Activated CD4-positive, alpha-beta T cell treated with anti-CD3 and anti-CD28 coated beads, Interleukin-2, amount 50 U/mL, for 48 hours (primary cell): ENCODE measurements around the gene PHRF1.

ENCODE experiments used
- DNase-seq, 2 experiments: peaks; one replicate each; pipeline ENCODE4 v3.0.0-alpha.2; 2020

Gene PHRF1

DNA sequence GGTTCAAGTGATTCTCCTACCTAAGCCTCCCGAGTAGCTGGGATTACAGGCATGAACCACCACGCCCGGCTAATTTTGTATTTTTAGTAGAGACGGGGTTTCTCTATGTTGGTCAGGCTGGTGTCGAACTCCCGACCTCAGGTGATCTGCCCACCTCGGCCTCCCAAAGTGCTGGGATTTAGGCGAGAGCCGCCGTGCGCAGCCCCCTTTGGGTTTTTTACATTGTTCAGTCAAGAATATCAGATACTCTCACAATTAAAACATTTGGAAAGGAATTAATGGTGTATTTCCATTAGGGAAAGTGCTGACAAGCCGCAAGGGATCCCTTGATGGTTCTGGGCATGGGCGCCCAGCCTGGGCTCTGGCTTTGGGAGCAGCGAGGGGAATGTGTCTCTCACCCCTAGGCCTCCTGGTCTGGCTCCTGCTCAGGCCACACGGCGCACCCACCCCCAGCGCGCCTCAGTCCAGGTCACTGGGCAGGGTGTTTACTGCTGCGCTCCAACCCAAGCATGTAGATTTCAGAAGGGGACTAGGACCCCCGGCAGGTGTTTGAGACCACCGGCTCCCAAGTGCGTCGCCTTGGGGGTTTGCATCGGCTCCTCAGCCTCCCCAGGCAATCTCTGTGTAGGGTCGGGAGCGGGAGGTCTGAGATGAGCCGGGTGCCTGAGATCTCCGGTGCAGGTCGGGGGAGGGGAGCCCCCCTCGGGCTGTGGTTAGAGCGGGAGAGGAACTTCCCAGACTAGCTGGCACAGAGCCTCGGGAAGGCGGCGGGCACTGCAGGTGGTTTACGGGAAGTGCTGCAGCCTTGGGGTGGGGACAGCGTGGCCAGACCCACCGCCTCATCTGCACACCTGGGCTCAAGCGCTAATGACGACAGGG, 40.3 kb downstream of the PHRF1 start:
- DNase-seq, result no peak

DNA sequence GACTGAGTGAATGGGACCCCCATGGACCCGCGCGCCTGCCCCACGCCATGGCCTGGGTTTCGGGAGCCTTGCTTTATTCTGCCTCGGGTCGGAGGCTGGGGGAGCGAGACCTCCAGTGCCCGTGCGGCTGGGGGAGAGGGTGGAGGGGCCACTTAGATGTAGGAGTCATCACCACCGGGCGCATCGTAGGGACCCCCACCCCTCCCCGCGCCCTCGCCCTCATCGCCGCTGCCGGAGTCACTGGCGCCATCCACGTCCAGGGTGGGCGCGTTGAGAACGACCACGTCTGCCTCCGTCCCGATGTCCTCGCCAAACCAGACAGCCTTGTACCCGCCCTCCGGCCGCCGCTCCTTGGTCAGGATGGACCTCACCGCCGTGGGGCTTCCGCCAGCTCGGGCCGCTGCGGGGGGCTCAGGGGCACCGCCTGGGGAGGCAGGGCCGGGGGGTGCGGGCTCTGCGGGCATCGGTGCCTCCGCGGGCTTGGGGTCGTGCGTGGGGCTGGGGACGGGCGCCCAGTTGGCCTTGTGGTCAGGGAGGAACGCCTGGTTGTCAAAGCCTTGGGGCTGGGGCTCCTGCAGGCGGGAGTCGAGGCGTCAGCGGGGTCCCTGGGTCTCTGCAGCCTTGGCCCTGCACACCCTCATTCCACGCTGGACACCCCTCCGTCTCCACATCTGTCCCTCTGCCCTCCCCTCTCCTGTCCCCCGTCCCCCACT, 41.1 kb downstream of the PHRF1 start:
- DNase-seq, result no peak

DNA sequence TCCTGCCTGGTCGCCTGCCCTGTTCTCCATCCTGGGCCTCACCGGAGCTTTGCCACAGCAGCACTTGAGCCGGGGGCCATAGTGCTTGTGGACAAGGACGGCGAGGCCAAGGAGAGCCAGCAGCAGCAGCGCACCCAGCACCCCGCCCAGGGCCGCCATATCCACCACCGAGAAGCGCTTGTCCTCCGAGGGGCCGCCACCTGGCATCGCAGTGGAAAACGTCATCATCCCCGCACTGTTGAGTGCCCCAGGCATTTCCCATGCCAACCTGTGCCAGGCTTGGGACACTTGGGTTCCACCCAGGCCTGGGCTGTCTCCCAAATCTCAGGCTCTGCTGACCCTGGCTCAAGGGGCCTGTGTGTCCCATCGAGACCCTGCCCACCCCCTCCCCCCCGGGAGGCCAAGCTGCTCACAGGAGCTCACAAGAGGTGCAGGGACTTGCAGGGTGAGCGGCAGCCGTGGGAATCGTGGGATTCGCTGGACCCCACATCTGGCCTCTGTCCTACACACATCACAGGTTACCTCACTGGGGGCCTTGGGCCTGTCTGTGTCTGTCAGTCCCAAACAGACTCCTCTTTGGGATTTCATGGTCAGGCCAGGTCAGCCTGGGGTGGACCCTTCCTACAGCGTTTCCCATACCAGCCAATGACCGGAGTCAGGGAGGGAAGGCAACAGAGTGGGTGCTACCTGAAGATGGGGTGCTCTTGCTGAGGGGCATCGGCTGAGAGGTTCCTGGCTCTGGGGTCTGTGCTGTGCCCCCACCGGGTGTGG, 41.8 kb downstream of the PHRF1 start:
- no peak for DNase-seq

DNA sequence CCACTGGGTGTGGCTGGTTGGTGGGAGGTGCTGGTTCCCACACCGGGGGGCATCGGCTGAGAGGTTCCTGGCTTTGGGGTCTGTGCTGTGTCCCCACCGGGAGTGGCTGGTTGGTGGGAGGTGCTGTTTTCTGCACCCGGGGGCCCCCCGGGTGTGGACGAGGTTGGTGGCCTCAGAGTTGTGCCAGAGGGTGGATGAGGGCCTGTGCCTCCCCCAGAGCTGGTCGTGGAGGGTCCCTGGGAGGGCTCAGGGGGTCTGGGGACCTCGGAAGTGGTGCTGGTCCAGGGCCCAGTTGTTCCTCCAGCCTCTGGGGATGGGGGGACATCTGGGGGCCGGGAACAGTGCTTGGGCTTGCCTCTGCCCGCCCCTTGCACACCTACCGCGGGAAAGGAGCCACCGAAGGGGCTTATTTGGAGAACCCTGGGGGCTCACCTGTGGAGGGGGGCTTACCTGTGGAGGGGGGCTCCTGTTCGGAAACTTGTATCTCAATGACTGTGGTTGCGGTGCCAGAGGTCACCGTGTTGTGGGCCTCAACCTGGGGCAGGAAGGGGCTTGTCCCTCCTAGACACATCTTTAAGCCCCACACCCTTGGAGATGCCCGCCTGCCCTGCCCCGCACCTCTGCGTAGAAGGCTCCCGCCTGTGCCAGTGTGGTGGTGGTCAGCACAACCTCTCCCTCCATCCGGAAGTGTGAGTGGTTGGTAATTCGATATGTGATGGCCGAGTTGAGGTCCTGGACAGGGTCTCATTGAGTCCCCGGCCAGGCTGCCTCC, 42.8 kb downstream of the PHRF1 start:
- no peak for DNase-seq

DNA sequence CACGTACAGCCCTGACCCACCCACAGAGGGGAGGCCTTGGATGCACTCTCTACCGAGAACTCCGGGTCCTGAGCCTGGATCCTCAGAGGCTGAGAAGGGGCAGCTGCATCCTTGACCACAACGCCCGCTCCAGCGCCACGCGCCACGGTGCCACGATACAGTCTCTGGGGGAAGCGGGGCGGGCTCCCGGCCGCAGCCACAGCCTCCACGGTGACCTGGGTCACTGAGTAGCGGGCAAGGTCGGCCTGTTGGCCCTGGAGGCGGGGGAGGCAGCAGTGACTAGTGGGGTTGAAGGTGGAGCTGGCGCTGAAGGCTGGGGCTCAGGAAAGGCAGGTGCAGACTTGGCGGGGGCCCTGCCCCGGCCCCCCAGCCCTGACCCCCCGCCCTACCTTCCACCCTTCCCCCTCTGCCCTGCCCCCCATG, 43.4 kb downstream of the PHRF1 start:
- DNase-seq, result no peak

DNA sequence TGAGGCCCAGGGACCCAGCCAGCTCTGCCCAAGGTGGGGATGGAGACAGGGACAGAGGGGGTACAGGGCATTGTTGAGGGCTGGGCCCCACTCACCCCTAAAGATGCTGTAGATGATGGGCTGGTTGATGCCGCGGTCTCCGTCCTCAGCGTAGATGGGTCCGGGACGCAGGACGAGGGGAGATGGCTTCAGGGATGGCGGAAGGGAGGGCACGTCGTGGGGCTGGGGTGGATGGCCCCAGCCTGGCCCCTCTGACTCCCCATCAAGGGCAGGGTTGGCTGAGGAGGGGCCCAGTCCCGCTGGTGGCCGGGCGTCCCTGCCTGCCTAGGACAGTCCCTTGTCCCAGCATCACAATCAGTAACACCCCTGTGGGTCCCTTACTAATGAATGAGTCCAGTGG, 43.9 kb downstream of the PHRF1 start:
- DNase-seq, result no peak

DNA sequence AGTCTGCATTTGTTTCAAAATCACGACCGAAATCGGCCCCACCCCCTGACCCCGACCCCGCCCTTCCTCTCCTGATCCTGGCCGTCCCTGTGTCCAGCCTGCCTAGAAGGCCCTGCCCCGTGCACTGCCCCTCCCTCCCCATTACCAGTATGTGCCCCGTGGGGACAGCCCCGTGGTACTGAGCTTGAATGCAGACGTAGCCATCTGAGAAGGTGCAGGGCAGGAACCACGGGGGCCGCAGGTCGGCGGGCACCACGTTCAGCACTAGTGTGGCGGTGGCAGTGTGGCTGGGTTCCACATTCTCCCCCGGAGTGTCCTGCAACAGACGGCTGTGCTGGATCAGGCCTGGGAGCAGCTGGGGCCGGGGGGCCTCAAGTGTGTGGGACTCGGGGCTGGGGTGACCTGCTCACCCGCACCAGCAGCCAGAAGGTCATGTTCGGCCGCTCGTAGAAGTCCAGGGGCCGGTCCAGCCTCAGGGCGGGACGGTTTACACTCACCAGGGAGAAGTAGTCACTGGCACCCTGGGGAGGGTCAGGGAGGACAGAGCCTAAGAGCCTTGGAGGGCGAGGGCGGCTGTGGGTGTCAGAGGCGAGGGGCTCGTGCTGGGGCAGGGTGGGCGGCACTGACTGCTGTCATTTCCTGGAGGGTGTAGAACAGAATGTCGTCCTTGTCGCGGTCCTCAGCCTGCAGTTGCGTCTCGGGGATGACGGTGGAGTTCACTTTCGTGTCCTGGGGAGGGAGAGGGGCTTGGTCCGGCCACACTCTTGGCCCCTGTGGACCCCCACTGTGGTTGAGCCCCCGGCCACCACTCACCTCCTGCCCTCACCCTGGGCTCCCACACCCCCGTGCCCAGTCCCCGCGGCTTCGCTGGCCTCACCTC, 44.9 kb downstream of the PHRF1 start:
- no peak for DNase-seq

DNA sequence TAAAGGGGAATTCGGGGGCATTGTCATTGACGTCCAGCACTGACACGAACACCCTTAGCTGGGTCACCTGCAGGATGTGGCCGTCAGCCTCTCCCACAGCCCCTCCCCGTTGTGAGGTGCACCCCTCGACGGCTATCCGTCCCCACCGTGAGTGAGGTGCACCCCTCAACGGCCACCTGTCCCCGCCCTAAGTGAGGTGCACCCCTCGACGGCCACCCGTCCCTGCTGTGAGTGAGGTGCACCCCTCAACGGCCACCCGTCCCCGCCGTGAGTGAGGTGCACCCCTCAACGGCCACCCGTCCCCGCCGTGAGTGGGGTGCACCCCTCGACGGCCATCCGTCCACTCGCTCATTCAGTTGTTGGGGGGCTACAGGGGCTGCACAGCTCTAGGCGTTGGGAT, 45.6 kb downstream of the PHRF1 start:
- DNase-seq, result no peak

DNA sequence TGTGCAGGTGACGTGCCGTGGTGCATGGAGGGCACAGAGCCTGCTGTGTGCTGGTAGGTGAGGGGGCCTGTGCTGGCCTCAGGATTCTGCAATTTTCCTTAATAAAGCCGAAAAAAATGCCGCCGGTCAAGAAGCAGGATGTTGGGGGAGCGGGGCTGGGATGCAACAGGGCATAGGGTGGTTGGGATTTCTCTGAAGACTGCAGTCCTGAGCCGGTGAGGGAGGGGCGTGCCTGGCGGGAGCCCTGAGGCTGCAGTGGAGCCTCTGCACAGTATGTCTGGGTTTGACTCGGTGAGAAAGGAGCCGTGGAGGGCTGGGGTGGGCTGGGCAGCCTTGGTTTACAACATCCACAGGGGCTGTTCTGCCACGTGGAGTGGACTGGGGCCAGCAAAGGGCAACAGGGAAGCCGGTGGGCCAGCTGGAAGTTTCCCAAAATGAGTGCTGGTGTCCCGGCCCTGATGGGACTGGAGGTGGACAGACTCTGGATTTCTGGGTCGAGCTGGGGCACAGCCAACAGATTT, 47.1 kb downstream of the PHRF1 start:
- DNase-seq, result no peak

DNA sequence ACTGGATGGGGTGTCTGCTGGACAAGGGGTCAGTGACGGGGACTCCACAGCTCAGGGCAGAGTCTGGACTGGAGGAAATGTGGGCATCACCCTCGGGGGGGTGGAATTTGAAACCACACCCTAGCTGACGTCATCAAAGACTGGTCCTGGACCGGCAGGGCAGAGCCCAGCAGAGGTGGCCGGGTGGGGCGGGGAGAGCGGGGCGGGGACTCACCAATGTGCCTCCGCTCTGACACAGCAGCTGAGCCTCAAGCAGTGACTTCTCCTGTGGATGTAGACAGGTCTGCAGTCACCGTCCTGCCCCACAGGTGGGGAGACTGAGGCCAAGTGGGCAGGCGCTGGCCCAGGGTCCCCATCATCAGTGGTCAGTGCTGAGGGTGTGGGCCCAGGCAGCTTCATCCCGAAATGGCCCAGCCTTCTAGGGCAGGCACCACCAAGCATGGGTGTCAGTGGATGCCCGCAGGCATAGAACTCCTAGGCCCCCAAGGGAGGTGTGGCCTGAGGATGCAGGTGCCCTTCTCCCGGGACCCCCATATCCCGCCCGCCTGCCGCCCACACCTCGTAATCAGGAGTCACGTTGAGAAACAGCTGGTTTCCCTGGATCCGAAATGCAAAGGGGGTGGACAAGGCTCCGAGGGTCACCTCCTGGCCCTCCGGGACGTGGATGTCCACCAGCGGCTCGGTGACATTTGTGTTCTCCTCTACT, 47.9 kb downstream of the PHRF1 start:
- DNase-seq, result no peak

DNA sequence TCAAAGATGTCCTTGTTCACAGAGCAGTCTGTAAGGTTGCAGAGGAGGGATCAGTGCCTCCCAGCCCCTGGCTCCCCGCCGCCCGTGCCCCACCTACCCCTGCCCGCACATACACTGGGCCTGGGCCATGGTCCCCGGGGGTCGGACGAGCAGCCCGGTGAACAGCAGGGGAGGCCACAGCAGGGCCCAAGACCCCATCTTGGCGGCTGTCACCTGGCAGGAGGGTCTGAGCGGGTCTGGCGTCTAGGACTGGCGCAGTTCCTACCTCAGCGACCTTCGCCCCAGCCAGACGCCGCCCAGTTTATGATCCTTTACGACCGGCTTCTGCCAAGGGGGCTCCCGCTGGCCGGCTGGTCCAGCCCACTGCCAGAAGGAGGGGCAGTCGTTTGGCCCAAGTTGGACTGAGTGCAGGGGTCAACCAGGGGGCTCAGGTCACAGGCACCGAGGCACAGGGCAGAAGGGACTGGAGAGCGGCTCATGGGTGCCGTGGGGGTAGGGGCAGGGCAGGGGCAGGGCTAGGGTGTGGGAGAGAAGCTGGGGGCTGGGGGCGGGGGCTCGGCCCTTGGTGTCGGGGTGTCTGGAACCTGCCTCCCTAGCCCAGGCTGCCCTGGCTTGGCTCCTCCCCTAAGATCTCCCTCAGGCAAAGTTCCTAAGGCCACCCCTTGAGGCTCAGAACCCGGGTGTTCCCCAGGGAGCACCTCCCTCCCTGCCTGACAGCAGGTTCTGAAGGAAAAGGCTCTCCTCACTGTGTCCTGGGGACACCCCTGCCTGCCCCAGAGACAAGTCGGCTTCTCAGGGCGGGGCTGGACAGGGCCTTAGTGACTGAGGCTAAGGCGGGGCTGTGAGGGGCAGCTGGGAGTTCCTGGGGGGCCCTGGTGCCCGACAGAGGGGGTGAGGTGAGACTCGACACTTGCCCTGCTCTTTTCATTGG, 48.7 kb downstream of the PHRF1 start, which contains the start of gene CDHR5:
TSS of gene CDHR5 (minus strand) at position 251 of the 931 bp plus-strand sequence. CDS start at position 198, 53 bp downstream.
- DNase-seq, result no peak

DNA sequence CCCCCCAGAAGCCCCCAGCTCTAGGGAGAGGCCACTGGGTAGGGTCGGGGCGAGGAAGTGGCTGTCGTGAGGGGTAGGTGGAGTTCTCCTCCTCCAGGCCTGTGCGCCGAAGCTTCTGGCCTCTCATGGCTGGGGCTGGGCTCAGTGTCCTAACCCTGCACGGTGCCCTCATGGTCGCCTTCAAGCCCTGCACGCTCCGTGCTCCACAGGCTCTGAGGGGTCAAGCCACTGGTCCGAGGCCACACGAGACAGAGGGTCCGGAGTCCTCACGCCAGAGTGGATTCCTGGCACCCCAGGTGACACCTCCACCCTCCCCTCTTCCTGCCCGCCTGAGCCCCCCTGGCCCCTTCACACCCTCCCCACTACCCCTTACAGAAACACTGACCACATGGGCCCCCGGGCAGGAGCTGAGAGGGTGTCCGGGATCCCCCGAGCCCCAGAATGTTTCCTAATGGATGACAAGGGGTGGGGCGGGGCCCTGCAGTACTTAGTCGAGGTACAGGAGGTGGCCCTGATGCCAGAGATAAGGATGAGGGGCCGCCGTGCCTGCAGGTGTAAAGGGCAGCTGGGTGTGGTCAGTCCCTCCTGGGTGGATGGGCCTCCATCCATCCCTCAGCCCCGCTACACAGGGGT, 49.5 kb downstream of the PHRF1 start:
- no peak for DNase-seq

DNA sequence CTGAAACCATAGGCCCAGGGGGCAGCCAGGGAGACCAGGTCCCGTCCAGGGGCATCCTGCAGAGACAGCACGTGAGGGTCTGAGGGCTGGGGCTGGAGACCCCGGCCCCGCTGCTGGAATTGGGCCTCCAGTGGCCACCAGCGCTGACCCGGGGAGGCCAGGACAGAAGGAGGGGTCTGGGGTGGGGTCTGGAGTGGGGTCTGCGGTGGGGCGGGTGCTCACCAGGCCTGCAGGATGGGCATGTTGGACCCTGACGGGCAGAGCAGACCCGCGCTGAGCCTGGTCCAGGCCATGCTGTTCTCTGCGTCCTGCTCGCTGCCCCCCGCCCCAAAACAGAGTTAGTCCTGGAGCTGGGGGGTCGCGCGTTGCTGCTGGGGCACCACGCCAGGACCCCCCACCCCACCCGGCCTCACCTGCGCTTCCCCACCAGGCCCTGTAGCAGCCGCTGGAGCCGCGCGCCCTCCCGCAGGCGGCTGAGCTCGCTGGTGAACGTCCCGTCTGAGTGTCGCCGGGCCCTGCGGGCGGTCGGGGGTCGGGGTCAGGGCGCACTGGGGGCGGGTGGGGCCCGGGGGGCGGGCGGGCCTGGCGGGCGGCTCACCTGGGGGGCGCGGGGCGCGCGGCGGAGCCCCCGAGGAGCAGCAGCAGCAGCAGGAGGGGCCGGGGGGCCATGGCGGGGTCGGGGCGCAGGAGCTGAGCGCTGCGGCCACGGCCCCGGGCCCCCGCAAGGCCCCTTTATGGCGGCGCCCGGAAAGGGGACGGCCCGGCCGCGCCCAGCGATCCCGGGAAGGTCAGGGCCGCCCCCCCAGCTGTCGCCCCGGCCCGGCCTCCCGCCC, 50.4 kb downstream of the PHRF1 start, which contains the start of gene SCT:
TSS of gene SCT (minus strand) at position 707 of the 833 bp plus-strand sequence. CDS start at position 669, 38 bp downstream.
- no peak for DNase-seq

DNA sequence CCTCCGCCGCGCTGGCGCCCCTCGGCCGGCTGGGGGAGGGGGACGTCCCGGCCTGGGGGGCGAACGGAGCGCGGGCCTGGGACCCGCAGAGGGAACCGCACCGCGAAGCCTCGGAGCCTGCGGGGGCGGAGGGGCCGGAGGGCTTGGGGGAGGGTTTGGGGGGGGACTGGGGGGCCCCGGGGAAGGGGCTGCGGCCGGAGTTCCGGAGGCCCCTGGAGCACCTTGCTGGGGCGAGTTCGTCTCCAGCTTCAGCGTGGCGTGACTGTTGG, 51.0 kb downstream of the PHRF1 start:
- DNase-seq, result no peak

DNA sequence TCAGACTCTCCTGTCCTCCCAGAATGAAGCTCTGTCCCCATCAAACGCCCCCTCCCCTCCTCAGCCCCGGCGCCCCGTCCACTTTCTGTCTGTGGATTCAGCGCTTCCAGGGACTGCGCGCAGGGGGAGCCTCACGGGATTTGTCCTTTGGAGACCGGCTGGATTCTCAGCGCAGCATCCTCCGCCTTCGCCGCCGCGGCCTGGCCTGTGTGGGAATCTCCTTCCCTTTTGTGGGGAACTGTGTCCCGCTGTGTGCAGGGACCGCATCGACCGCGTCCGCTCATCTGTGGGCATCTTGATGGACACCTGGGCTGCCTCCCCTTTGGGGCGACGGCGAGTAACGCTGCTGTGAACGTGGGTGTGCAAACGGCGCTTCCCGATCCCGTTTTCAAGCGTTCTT, 51.8 kb downstream of the PHRF1 start:
- no peak for DNase-seq

DNA sequence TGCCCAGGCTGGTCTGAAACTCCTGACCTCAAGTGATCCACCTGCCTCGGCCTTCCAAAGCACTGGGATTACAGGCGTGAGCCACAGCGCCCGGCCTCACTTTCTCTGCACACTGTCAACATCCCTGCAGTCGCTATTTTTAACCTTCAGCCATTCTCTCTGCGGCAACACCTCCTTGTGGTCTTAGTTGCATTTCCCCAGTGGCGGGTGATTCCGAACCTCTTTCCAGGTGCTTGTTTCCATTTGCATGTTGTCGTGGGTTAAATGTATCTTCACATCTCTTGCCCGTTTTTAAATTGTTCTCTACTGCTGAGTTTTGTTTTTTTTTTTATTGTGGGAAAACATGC, 52.9 kb downstream of the PHRF1 start:
- DNase-seq, result peak in 1 of 2 experiments; percentile 37

DNA sequence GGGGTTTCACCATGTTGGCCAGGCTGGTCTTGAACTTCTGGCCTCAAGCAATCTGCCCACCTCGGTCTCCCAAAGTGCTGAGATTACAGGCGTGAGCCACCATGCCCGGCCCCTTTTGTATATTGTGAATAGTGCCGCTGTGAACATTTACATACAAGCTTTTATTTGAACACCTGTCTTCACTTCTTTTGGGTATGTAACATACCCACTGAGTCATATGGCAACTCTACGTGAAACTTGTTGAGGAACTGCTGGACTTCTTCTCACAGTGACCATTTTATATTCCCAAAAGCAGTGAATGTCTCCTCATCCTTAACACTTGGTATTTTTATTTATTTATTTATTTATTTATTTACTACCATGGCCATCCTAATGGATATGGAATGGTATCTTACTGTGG, 54.6 kb downstream of the PHRF1 start:
- DNase-seq, result no peak

DNA sequence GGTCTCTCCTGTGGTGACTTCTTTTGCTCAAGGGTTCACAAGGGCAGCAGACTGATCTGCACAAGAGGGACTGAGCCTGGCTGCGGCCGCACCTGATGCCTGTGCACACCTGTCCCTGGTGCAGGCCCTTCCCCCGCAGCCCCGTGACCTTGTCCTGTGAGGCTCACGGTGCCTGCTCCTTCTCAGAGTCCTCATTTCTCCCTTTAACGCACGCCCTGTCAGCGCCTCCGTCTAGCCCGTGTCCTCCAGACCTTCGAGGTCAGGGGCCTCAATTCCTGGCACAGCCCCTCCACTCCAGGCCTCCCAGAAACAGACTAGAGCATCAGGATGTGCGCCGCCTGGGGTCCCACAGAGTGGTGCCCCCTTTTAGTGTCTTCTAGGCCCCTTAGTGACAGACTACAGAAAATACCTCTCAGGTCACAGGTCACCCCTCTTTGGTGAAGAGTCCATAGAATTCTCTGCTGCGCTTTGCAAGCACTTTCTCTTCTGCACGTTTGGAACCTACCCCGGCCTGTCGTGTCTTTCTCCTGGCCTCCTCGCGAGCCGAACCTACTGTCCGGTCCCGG, 59.8 kb downstream of the PHRF1 start:
- DNase-seq, result no peak
